HG02938 (cell line): ENCODE measurements around the gene APOL2.
"Not testable (repeated sequence)": the region's sequence is repeated elsewhere in the genome, so short reads cannot be mapped to it uniquely, and the experiment has no call there.

ENCODE experiments used
- ATAC-seq: cut with Tn5 transposase; IDR thresholded peaks from one replicate; pipeline ENCODE4 v1.9.1; 2021; ENCODE audit warnings: mild to moderate bottlenecking, moderate library complexity; ENCODE audit not compliant: unreplicated experiment

The APOL2 gene

GRCh38 chr22:36202906-36203305, 36.4 kb downstream of the APOL2 start:
- not testable (repeated sequence) for ATAC-seq

DNA sequence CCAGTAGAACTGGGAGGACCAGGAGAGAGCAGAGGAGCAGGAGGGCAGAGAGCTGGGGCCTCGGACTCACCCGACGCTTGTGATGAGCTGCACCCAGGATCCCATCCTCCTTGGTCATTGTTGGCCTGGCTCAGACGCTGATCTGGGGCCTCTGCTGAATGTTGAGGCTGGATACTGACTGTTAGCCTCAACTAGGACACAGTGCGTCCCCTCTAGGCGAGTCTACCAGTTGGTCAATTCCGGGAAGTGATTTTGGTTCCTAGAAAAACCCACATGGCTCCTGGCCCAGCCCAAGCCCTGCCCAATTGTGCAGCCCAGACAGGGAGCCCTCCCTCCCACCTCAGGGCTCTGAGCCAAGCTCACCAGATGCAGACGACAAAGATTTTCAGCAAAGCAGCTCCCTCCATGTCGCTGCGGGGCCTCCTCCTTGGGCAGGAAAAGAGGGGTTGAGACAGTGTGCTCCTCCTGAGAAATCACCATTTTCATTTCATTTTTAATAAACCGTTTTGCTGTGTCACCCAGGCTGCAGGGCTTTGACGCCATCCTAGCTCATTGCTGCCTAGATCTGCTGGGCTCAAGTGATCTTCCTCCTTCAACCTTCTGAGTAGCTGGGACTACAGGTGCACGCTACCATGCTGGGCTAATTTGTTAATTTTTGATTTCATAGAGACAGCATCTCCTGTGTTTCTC, 37.6 kb downstream of the APOL2 start, which contains the start of gene APOL4:
APOL4 (minus strand) TSS at position 180 of the 690 bp plus-strand sequence; CDS start at position 105, 75 bp downstream.
- ATAC-seq = no peak

DNA sequence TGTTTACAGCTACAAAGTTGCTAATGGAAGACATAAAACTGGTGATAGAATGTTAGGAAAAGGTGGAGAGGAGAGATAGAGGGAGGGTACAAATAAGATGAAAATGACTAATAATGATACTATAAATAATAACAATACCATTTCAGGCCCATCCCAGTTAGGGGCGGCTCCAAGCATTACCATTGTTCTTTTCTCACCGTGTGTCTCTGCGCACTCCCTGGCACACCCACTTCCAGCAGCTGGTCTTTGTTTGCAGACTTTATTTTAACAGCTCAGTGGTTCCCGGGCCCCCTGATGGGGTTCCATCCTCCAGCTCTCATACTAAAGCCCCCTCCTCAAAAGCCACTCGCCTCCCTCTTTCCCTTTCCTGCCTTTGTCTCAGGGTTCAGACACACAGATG, 38.3 kb downstream of the APOL2 start:
- ATAC-seq = not testable (repeated sequence)

GRCh38 chr22:36199001-36199551, 40.3 kb downstream of the APOL2 start:
- no peak for ATAC-seq

- no peak for ATAC-seq
These were observed 40.8 kb downstream of the APOL2 start for GRCh38 chr22:36198536-36198935.

- no peak for ATAC-seq
These were observed 41.7 kb downstream of the APOL2 start for GRCh38 chr22:36197514-36198146.

- no peak for ATAC-seq
These were observed 42.3 kb downstream of the APOL2 start for GRCh38 chr22:36197065-36197440.

DNA sequence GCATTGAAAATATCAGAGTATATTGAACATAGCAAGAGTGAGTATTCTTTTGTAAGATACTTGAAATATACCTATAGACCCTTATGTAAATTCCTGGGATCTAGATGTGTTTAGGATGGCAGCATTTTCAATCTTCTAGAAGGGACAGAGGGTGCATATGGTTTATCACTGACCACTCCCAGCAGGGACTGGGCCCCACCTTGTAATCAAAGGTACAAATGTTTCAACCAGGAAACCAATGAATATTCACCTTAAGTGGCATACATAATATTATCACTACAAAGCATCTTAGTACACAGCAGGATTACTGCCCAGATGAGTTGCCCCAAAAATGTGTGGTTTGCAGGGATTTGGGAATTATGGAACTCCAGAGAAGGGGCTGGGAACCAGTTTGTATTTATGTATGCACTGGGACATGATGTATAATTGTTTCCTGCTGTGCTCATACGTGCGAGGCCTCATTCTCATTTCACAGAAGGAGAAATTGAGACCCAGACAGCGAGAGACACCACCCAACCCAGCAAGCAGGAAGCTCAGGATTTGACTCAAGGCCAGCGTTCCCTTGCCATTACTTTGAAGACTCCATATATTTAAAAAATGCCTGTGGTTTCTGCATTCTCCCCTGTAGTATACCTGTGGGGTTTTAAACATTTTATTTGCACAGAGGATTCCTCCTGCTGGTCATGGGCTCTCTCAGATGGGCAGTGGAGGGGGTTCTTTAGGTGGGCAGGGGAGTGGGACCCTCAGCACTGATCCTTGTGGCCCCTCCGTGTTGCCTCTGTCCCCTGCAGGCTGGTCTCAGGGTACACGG, 42.9 kb downstream of the APOL2 start:
- ATAC-seq = no peak

DNA sequence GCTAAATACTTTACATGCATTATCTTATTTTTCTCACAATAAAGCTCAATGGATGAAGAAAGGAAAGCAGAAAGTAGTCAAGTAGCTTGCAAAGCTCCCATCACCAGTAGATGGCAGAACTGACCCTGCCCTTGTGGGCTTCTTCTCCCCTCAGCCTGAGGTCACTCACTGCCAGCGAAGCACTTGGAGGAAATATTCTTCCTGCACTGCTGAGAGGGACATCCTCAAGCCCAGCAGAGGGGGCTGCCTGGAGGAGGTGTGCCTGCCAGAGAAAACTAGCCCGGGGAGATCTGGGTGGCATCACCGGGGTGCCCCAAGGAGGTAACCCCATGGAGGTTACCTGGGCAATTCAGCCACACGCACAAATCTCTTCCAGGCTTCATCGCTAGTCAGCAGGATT, 44.4 kb downstream of the APOL2 start:
- ATAC-seq = no peak

GRCh38 chr22:36194385-36194784, 44.9 kb downstream of the APOL2 start:
- ATAC-seq = no peak

DNA sequence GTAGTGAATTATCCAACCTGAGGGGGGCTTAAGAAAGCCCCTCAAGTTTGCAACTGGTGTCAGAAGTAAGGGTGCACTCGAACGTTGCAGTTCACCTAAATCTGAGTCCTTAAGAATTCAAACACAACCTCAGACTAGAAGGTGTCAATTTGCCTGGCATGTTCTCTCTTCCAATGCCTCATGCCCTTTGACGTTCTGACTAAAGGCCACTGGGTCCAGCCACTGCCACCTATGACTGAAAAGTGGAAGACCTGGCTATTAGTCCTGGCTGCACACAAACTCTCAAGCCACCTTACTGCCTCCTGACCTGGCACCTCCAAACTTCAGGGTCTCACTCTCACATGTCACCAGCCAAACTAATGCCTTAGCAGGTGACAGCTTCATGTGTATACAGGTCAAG, 45.8 kb downstream of the APOL2 start:
- no peak for ATAC-seq

- ATAC-seq = no peak
These were observed 46.2 kb downstream of the APOL2 start for GRCh38 chr22:36193171-36193570.

DNA sequence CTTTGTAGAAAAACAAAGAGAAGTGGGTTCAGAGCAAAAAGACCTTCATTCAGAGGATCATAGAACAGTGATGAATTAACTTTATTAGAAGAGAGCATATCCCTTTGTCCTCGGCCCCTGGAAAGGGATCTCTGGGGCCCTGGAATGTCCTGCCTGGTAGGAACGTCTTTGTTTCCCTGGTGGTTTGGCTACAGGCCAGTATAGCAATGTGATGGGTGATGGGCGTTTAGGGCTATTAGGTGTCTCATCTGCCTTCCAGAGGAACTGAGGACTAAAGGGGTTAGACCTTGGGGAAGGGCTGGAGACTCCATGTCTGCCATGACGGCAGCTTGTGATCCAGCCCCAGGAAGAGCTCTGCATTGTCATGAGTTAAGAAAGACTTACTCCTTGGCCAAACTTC, 46.8 kb downstream of the APOL2 start:
- no peak for ATAC-seq

GRCh38 chr22:36191106-36191836, 48.1 kb downstream of the APOL2 start:
- no peak for ATAC-seq

- not testable (repeated sequence) for ATAC-seq
These were observed 51.5 kb downstream of the APOL2 start for GRCh38 chr22:36187862-36188261.

DNA sequence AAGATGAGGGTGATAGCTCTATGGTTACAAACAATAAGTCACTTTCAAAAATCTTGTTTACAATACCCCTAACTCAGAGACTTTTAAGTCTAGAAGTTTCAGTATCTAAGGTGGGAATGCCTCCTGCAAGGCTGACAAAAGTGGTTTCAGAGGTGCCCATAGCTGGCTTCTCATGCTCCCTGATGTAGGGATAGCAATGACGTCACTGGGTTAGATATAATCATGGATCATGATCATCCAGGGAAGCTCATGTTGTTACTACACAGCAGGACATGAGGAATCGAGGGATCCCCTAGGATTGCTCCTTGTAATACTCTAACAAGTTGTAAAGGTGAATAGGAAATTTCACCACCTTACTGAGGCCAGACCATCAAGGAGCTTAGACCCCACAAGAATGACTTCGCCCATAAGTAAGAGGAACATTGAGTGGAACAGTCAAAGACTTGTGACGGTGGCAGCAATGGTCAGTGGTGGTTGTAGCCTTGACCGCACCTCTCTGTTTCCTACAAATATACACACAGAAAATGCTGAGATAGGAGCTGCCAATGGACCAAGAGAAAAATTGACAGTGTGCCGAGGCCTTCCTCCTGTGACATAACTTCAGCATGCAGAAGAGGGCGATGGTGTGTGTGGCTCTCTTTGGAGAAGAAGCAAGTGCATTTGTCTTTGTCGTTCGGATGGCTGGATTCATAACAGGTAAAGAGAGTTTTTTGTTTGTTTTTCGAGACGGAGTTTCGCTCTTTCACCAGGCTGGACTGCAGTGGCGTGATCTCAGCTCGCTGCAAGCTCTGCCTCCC, 53.3 kb downstream of the APOL2 start:
- ATAC-seq = no peak

GRCh38 chr22:36184433-36185025, 54.8 kb downstream of the APOL2 start:
- ATAC-seq = no peak

DNA sequence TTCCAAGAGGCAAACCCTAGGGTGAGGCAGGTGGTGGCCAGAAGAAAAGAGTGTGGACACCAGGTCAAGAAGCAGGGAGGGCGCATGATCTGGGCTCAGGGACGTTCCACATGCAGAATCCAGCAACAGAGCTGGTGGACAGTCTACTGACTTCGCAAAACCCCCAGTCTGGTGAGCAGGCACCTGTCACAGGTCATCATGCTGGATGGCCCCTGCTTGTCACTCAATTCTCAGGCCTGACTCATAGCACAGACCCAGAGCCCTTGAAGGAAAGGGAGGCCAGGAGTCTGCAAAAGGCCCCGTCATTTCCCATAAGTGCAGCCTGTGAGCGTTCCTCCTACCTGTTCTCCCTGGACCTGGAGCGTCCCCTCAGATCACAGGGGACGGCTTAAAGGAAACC, 55.9 kb downstream of the APOL2 start:
- ATAC-seq = no peak

GRCh38 chr22:36182857-36183256, 56.5 kb downstream of the APOL2 start:
- ATAC-seq = no peak

- ATAC-seq = no peak
These were observed 57.3 kb downstream of the APOL2 start for GRCh38 chr22:36182056-36182455.
